GM18858 (cell line): Measurements from ENCODE around the gene C21orf58.

Experiments
- ATAC-seq: cut with Tn5 transposase; IDR thresholded peaks from one replicate; pipeline ENCODE4 v1.9.1; 2021; ENCODE audit not compliant: unreplicated experiment

C21orf58 gene

DNA sequence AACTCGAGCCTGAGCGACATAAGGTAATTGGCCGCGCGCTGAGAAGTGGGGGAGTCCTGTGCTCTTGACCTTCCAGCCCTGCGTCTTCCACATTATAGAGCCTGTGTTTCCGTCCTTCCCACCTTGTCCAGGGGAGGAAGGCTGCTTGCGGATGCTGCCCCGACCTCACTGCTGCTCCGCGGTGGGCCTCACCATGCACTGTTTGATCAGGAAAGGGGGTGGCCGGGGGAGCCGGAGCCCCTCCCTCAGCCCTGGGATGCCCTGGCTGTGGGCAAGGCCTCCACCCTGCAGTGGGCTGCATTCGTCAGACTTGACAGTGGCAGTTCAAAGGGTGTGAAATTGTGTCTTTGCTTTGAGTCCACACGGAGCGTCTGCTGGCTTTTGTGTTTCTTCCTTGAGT, 30.4 kb upstream of the C21orf58 start:
- no peak for ATAC-seq

GRCh38 chr21:46352913-46353312, 29.2 kb upstream of the C21orf58 start:
- ATAC-seq: no peak

DNA sequence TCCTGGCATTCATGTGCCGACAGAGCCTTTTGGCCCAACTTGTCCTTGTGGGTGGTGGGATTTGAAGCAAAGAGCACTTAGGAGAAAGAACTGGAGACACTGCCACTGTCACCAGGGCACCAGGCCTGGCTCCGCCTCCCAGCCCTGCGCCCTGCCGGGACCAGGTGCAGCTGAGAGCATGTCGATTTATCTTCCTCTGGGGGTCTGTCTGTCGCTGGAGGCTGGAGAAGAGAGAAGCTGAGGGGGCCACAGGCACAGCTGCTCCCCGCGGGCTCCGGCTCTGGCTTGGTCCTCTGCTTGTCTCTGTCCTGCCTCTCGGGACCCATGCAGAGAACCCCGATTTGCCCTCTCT, 28.5 kb upstream of the C21orf58 start:
- no peak for ATAC-seq

- ATAC-seq: no peak
These were observed 27.9 kb upstream of the C21orf58 start for GRCh38 chr21:46351476-46352163.

GRCh38 chr21:46350981-46351380, 27.3 kb upstream of the C21orf58 start:
- no peak for ATAC-seq

GRCh38 chr21:46350571-46350970, 26.9 kb upstream of the C21orf58 start:
- no peak for ATAC-seq

DNA sequence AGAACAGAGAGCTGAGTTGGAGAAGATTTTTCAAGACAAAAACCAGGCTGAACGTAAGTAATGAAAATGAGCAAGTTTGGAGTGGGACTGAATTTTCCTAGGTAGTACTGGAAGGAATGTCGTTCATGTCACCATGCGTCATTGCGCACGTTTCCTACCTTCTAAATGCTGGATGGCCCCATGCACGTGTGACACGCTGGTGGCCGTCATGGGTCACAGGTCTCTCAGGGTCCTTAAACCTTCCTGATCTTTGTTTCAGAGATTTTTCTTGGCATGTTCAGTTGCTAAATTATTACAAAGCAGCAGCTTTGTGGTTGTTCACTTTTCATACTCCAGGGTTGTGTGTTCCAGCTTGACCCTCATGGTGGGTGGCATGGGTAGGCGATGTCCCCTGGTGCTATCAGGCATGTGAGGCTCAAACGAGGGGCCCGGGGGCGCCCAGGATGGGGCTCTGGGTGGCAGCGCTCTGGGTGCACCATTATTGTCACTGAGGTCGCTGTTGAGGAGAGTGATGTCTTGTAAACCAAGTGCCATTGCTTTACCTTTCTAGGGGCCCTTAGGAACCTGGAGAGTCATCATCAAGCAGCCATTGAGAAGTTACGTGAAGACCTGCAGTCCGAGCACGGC, 25.6 kb upstream of the C21orf58 start:
- ATAC-seq: no peak

DNA sequence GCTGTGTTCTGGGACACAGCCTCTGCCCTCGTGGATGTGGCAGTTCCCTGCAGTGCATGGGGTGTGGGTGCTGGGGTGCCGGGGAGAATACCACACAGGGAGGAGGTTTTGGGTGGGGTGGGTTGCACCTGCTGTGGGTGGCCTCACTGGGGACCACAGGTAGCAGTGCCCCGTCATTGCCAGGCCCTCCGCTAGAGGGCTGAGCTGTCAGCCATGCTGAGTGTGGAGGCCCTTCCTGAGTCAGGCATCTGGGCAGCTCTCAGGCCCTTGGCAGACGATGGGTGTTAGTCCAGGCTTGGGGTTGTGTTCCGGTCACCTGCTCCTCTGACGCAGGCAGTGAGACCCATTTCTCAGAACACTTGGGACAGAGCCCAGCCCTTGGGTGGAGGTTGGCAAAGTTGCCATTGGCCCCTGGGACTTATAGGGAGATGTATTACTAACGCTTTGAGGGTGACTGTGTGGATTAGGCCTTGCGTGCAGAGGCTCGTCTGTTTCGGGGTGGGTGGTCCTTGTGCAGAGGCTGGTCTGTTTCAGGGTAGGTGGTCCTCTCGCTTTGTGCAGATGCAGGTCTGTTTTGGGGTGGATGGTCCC, 24.2 kb upstream of the C21orf58 start:
- ATAC-seq: no peak

DNA sequence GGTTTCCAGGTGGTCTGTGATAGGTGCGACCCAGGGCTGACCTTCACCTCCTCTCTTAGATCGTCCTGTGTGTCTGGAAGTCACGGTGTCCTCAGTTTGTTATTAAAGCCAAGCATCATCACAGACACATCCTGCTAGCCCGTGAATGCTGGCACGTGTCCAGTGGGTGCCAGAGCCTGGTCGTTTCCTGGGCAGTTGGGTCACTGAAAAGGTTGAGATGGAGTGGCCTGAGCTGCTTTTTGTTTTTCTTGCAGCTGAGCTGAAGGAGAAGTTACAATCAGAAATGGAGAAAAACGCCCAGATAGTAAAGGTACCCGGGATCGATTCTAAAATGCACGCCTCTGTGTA, 23.5 kb upstream of the C21orf58 start:
- no peak for ATAC-seq

DNA sequence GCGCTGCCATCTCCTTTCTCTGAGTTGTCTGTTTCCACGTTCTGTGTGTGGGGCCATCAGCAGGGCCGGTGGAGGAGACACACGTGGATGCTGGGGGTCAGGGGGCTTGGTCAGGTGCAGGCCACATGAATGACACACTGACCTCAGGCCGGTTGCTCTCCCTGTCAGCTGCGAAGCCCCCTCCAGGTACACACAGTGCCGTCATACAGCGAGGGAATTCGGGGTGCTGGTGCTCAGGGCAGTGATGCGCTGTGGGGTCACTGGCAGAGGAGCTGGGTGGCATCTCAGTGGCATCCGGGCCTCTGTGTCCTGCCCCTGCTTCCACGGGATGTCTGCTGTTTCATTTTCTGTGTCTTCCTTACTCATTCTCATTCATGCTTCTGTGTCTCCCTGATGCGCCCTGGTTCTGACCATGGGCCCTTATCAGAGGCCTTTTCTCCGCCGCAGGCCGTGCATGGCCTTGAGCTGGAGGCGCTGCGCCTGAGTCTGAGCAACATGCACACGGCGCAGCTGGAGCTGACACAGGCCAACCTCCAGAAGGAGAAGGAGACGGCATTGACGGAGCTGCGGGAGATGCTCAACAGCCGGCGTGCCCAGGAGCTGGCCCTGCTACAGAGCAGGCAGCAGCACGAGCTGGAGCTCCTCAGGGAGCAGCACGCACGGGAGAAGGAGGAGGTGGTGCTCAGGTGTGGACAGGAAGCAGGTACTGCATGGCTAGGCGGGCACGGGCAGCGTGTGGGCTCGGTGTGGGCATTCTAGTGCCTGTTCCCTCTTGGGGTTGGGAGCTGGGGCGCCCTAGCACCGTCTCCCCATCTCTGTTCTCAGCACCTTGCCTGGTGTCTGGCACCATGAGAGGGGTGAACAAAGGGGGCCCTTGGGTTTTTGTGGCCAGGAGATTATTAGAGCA, 22.9 kb upstream of the C21orf58 start:
- ATAC-seq: no peak

- ATAC-seq: no peak
These were observed 22.2 kb upstream of the C21orf58 start for GRCh38 chr21:46345861-46346260.

- ATAC-seq: no peak
These were observed 20.7 kb upstream of the C21orf58 start for GRCh38 chr21:46344219-46344915.

- no peak for ATAC-seq
These were observed 17.3 kb upstream of the C21orf58 start for GRCh38 chr21:46340998-46341397.

DNA sequence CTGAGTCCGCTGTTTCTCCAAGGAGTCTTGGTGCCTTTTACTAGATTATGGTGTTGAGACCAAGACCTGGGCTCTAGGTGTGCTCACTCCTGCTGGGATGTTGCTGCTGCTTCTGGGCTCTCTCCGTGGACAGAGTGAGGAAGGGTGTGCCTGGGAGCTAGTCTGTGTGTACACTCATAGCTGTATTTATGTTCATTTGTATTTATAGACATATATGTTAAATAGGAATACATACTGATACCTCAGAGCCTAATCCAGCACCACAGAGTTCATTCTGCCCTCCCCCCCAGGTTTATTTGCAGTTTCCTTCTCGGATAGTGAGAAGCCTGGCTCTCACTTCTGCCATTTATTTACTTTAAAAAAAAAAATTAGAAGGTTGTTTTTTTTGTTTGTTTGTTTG, 12.9 kb upstream of the C21orf58 start:
- no peak for ATAC-seq

- ATAC-seq: no peak
These were observed 10.9 kb upstream of the C21orf58 start for GRCh38 chr21:46334351-46335140.

GRCh38 chr21:46329796-46330195, 6.1 kb upstream of the C21orf58 start:
- no peak for ATAC-seq

- ATAC-seq: no peak
These were observed 4.5 kb upstream of the C21orf58 start for GRCh38 chr21:46328151-46328550.

DNA sequence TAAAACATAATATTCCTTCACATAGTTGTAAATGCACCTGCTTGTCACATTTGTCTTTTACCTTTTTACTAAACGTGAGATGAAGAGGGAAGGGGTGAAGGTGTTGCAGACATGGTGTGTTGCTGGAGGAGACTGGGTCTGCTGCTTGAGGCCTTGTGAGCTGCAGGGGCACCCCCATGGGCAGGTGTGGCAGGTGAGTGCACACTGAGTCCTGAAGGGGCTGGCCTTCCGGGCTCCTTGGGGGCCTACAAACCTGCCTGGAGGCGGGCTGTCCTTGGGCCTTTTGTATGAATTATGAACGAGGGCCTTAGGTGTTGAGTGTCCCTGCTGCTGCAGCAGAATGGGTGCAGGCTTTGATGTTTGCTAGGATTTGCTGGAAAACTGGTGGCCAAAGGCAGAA, 4.0 kb upstream of the C21orf58 start:
- ATAC-seq: no peak

DNA sequence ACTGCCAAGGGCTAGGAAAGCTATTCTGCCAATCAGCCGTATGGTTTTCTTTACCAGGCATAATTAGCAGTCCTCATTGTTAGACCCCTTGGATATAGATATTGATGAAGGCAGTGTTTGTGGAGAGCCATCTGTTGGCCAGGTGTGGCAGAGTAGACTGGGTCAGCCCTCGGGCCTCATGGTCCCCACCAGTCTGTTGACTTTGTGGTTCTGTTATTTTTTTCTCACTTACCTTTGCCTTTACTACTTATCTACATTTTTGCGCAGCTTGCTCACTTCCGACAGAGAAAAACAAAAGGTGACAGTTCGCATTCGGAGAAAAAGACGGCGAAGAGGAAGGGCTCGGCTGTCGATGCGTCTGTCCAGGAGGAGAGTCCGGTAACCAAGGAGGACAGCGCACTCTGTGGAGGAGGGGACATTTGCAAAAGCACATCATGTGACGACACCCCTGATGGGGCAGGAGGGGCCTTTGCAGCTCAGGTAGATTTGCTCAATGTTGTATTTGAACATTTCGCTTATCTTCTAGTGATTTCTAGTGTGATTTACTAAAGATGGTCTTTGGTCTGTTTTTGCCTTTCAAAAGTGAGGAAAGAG, 2.5 kb upstream of the C21orf58 start:
- no peak for ATAC-seq
